ENCODE measurements around the gene LRRC18.

Gene LRRC18

GRCh38 chr10:48938281-48938680 is 1.4 kb downstream of the LRRC18 start:
- TF ChIP-seq CTCF (IDR thresholded peaks at IDR 0.05; ENCODE audit: insufficient read depth, low read length), result no peak
- TF ChIP-seq SPI1 (IDR thresholded peaks at IDR 0.05; ENCODE audit: borderline replicate concordance, low read depth), result no peak
- no peak for TF ChIP-seq GABPA (IDR thresholded peaks at IDR 0.05; ENCODE audit: low read depth)
- TF ChIP-seq POLR2AphosphoS5 (IDR thresholded peaks at IDR 0.05; ENCODE audit: low read depth), result no peak
- no peak for TF ChIP-seq REST (IDR thresholded peaks at IDR 0.05; ENCODE audit: insufficient replicate concordance, low read depth)
- H3K4me3 ChIP-seq (replicated peaks; ENCODE audit: insufficient read depth, low read length), result no peak overlapping the region
- H3K27me3 ChIP-seq (ENCODE audit: insufficient read depth, poor library complexity, severe bottlenecking), result no peaks in the 10 kb centered on the region
- no peak overlapping the region for H3K27ac ChIP-seq (replicated peaks)
- DNase-seq (ENCODE audit: low read depth in 1 of 2, low spot score in 1 of 2), result no peak

GRCh38 chr10:48937796-48938195 is 1.8 kb downstream of the LRRC18 start:
- Histone ChIP-seq H3K27me3 (ENCODE audit: insufficient read depth, poor library complexity, severe bottlenecking) (no peaks in the 10 kb centered on the region), H3K27ac (replicated peaks) (no peak overlapping the region), H3K4me3 (replicated peaks; ENCODE audit: insufficient read depth, low read length) (no peak overlapping the region)
- no peak for DNase-seq (ENCODE audit: low read depth in 1 of 2, low spot score in 1 of 2)
- TF ChIP-seq CTCF (IDR thresholded peaks at IDR 0.05; ENCODE audit: insufficient read depth, low read length) (no peak), GABPA (IDR thresholded peaks at IDR 0.05; ENCODE audit: low read depth) (no peak), SPI1 (IDR thresholded peaks at IDR 0.05; ENCODE audit: borderline replicate concordance, low read depth) (no peak), POLR2AphosphoS5 (IDR thresholded peaks at IDR 0.05; ENCODE audit: low read depth) (no peak), REST (IDR thresholded peaks at IDR 0.05; ENCODE audit: insufficient replicate concordance, low read depth) (no peak)

- H3K4me3 ChIP-seq (replicated peaks; ENCODE audit: insufficient read depth, low read length), result no peak overlapping the region
- no peak for DNase-seq (ENCODE audit: low read depth in 1 of 2, low spot score in 1 of 2)
- no peak for TF ChIP-seq CTCF (IDR thresholded peaks at IDR 0.05; ENCODE audit: insufficient read depth, low read length)
- no peak for TF ChIP-seq SPI1 (IDR thresholded peaks at IDR 0.05; ENCODE audit: borderline replicate concordance, low read depth)
- TF ChIP-seq POLR2AphosphoS5 (IDR thresholded peaks at IDR 0.05; ENCODE audit: low read depth), result no peak
- no peak for TF ChIP-seq GABPA (IDR thresholded peaks at IDR 0.05; ENCODE audit: low read depth)
- TF ChIP-seq REST (IDR thresholded peaks at IDR 0.05; ENCODE audit: insufficient replicate concordance, low read depth), result no peak
- H3K27ac ChIP-seq (replicated peaks), result no peak overlapping the region
- H3K27me3 ChIP-seq (ENCODE audit: insufficient read depth, poor library complexity, severe bottlenecking), result no peaks in the 10 kb centered on the region
Measured at GRCh38 chr10:48935577-48935976, 4.1 kb downstream of the LRRC18 start.

Data from HL-60 (cell line).